CMK (cell line): ENCODE data around the gene TMEM242.
"Not testable (repeated sequence)": the region's sequence is repeated elsewhere in the genome, so short reads cannot be mapped to it uniquely, and the experiment has no call there.

Experiments used
- DNase-seq: peaks from one replicate; pipeline ENCODE4 v3.0.0-alpha.2; 2010; ENCODE audit warnings: low read depth

Gene TMEM242

DNA sequence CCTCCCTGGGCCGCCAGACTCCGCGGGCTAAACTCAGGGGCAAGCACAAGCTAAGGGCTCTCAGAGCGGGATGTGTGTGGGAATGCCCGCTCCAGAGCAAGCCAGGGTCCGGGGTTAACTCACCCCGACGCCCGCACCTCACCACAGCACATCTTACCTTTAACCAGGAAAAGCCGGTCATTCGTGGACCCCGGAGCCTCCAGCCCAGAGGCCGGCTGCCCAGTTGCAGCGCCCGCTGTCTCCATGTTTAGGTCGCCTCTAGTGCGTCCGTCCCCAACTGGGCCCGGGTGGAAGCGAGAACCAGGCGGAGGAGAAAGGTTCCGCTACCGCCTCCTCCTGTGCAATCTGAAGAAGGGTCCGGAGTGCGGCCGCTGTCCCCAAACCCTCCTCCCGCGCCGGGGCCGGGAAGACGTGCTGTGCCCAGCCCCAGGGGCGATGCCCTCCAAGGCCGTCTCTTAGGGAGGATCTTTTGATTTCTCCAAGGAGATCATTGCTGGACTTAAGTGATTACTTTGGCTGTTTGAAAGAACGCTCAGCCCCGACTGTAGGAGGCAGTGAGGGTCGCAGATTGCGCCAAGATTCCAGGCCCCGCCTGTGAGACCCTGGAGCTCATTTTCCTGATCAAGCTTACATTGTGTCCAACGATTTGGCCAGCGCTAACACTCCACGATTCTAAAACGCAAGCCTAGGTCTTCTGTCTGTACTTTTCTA, at the start of gene TMEM242:
TSS of gene TMEM242 (minus strand) at position 265 of the 711 bp plus-strand sequence. CDS start at position 245, 20 bp downstream.
- DNase-seq, result peak; percentile 73

DNA sequence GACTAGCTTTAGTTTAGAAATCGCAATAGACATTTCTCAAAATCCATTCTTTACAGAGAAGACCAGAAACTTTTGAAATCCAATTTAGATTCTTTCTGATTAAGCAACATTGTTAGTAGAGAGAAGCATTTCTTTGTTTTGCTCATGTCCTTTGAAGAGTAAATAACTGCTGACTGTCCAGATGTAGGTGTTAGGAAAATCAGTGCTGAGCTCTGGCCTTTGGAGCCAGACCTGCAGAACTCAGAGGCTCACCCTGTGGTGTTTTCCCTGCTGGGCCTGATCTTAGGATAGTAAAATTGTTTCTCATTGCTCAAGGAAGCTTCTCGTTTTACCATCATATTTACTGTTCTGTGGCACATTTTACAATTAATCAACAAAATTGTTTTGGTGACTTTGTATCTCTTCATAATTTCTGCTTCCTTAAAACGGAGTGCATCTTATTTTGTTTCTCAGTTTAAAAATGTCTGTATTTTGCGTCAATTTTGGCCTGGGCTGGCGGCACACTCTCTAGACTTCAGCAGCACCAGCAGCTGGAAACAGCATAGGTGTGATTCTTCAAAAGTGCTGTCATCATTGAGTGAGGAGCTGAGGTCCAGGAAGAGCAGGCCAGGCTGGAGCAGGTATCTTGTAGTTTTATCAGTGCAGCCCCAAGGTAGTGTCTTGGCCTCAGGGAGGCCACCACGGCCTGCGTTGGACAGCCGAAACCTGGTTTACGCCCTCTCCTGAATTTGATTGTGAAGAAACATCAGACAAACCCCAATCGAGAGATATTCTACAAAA, 49.4 kb upstream of the TMEM242 start:
- DNase-seq, result no peak

DNA sequence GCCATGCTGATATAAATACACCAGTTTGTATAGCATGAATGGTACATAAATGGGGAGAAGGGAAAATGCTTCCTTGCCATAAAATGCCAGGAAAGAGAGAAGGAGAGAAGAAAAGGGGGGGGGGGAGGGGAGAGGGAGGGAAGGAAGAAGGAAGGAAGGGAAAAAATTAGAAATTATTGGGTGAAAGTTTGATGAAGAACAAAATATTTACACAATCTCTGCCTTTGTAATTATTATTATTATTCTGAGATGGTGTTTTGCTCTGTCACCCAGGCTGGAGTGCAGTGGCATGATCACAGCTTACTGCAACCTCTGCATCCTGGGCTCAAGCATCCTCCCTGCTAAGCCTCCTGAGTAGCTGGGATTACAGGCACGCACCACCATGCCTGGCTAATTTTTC, 47.4 kb upstream of the TMEM242 start:
- DNase-seq, result no peak

DNA sequence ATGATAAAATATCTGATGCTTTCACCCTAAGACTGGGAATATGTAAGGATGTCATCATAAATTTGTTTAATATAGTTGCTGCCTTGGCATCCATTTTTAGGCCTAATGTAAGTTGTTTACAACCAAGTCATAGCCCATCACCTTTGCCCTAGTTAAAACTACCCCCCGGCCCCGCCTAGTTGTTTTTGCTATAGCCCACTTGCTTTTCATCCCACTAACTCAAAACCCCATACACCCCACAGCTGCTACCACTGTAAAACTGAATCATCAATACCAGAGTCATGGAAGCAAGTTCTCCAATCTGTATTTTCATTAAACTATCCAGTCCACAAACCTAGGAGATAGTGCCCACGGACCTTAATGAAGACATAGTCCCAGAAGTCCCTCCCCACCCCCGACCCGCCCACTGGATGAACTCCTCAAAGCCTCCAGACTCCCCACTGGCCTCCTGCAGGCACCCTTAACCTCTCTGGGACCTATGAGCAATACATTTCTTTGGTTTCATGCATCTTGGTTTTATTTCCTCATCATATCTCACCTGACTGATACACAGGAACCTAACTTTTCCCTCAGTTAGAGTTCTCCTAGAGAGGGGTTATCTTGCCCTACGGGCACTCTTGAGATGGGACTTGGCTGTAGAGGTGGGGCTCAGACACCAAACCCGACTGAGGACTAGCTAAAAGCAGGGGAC, 45.2 kb upstream of the TMEM242 start:
- no peak for DNase-seq

DNA sequence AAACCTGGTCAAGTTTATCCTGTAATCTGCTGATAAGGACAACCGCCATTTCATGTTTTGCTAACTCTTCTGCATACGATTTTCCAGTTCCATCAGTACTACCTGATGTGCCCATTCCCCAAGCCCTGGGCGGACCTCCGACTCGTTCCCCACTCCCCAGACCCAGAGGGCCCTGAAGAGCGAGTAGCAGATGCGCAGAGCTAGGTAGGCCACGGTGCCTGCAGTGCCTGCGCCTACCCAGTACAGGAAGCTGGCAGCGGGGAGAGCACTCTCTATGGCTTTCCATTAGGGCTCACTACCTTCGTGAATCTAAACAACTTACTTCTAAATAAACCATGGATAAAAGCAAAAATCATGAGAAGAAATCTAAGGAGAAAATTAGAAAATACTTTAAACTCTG, 43.3 kb upstream of the TMEM242 start:
- DNase-seq, result no peak

DNA sequence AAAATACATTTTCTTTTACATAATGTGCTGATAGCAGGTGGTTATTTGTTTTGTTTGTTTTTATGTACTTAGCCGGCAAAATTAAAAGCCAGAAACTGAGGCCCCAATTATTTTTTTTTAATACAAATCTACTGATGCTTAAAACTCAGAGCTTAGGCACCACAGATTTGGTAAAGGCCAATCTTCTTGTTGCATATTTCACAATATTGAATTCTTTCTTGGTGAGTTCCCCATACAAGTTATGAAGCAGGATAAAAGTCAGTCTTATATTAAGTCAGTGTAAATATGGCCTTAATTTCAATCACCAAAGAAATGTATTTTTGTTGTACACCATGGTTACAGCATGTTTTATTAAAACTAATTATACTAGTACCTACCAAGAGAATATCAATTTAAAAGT, 41.4 kb upstream of the TMEM242 start:
- DNase-seq, result no peak

DNA sequence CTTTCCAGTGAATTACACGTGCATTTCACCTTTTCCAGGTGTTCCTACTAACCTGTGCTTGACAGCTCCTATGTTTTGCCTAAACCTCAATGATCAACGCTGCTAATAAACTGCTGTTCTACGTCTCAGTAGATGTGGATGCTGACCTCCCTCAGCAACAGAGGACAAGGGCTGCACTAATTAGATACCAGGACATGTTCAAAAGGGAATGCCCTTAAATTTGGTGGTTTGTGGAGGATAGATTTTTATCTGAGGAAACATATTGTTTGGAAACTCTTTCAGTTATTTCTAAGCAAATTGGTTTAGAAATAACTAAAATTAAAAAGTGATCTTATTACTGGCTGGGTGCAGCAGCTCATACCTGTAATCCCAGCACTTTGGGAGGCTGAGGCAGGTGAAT, 38.6 kb upstream of the TMEM242 start:
- DNase-seq, result no peak

DNA sequence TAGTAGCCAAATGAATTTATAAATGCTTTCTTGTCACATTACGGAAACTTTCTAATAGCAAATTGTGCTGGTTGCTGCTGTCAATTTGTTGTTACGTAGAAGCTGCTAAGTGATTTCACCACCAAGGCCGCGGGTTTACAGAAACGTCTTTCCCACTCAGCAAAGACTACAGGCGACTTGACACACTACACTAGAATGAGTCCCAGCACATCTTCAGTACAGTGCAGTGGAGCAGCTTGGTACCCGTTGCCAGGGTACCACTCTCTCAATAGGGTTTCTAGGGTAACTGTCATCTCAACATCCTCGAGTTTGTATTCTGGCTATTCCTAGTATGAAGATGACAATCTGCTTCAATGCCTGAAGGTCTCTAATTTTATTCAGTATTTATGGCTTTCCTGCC, 35.0 kb upstream of the TMEM242 start:
- DNase-seq, result no peak

DNA sequence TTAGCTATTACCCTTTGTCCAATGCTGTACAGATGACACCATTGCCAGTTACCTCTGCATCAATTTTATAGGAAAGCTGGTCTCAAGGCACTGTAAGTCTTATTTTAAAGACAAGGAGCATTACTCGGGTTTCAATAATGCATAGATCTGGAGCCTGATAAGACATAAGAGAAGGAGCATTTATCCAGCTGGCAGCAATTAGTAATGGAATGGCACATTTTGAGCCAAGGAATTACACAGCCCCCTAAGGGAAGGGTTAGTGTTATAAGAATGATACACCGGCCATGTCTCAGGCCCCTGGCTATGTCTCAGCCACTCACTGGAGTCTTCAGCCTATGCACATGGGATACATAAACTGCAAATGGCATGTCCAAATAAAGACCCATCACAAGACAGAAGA, 23.1 kb upstream of the TMEM242 start:
- no peak for DNase-seq

DNA sequence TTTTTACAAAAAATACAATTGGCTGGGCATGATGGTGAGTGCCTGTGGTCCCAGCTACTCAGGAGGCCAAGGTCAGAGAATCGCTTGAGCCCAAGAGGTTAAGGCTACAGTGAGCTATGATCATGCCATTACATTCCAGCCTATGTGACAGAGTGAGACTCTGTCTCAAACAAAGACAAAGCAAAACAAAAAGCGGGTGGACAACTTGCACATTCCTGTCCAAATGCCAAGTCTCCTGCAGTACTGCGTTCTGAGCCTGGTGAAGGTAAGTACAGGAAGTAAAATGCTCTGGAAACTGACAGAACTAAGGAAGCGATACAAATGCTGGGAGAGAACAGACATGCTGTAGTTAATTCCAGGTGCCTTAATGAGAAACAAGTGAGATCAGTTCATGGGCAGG, 20.4 kb upstream of the TMEM242 start:
- DNase-seq, result no peak

DNA sequence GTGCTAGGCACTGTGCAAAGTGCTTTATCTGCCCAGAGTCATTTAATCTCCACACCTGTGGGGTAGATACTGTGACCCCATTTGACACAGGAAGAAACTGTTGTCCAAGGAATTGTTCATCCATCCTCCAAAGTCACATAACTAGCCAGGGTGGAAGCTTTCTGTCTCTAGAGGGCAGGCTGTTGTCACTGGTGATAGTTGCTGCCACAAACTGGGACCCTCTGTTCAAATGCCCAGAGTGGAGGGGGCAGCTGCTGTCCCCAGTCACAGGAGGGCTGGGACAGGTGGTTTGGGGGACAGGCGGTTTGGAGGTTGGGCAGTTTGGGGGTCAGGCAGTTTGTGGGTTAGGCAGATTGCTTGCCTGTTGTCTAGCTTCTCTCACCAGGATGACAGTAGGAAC, 16.1 kb upstream of the TMEM242 start:
- DNase-seq, result no peak

DNA sequence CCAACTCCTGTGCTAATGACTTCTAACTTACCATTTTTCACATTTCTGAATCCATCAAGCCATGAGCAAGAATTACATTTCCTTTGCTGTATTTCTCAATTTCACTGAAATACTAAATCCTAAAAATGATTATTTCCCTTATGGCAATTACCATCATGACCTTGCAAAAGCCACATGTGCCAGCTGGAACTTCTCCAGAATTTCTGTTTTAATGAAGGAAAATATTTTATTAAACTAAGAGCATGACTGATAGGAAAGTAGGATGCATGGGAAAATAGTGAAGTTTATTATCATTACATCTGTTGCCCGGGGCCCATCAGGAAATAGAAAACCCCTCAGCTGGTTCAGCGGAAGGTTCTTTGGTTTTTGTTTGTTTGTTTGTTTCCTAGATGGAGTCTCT, 14.4 kb upstream of the TMEM242 start:
- no peak for DNase-seq

DNA sequence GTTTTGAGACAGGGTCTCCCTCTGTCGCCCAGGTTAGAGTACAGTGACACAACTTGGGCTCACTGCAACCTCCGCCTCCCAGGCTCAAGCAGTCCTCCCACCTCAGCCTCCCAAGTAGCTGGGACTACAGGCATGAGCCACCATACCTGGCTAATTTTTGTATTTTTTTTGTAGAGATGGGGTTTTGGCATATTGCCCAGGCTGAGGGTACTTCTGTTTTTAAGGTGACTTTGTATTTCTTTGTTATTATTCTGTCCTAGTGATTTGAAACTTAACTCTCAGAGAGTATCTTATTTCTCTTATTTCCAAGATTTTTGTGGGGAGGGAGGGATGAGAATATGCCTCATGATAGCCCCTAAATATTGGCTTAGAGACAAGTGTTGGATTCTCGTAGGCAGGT, 14.0 kb upstream of the TMEM242 start:
- DNase-seq, result not testable (repeated sequence)

DNA sequence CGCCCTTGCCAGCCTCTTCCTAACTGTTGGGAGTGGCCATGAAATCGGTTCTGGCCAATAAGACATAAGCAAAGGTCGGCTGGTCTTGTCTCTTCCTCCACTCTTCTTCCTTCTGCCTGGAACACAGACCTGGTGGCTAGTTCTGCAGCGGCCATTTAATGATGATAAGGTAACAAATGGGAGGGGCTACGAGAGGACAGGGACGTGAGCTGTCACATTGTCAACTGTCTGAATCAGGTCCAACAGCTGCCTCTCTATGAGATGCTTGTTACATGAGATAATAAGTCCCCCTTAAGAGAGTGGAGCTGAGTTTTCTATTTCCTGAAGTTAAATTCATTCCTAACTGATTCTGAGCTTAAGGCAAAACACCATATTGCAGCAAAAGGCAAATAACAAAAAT, 12.5 kb upstream of the TMEM242 start:
- DNase-seq, result no peak

DNA sequence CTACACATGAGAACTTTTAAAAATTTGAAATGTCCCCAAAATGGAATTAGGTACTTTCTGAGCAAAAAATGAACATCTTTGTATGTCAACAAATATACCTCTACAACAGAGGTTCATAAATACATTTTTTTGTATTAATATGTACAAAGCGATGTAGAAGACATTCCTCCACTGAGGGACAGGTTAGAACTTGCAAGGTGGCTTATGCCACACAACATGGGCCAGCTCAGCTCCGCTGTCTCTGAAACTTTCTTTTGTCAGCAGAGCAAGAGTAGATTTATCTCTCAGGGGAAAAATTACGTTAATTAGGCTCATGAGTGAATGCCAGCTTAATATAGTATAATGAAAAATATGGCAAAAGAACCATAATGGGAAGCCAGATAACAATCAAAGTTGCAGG, 10.6 kb upstream of the TMEM242 start:
- no peak for DNase-seq

DNA sequence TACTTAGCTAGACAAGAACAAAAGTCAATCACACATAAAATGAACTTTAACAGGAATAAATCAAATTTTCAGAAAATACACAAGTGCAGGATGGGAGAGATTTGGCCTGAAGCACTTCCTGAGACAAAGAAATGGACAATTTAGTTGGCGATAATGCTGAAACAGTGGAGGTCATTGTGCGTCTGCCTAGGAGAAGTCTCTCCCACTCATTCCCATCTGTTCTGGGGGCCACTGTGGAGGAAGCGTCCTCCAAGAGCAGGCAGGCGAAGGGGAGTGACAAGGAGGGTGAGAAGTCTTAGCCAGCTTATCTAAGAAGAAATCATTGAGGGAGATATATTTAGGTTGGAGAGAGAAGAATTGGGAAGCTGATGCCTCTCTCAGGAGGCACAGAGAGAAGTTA, 10.2 kb upstream of the TMEM242 start:
- DNase-seq, result no peak

DNA sequence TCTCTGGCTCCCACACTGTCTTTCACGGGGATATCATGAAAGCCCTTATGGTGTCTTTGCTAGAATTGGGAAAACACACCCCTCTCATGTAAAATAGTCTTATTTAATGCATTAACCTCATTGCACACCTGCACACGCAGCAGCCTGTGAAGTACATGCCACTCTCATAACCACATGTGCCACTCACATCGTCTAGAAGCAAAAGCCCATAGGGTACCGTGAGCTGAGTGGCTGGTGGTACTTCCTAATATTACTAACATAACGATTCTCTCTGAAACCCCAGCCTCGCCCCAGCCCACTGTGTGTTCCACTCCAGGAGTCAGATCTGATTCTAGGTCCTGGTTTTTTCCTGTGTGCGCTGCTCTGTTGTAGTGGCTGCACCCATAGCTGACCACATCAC, 9.5 kb upstream of the TMEM242 start:
- no peak for DNase-seq

DNA sequence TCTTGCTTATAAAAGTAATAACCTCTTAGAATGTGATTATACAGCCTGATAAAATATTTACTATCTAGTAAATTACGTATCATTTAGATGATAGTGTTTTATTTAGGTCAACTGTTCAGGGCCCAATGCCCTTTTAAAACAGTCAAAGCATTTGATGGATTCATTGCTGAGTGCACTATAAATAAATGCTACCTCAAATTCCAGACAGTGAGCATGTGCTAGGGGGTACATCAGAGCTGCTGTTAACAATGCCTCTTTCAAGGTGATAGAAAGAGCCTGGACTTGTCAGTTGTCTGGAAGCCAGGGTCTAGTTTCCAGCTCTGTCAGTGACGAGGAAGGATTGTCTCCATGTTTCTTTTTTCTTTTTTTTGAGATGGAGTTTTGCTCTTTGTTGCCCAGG, 7.5 kb upstream of the TMEM242 start:
- no peak for DNase-seq

DNA sequence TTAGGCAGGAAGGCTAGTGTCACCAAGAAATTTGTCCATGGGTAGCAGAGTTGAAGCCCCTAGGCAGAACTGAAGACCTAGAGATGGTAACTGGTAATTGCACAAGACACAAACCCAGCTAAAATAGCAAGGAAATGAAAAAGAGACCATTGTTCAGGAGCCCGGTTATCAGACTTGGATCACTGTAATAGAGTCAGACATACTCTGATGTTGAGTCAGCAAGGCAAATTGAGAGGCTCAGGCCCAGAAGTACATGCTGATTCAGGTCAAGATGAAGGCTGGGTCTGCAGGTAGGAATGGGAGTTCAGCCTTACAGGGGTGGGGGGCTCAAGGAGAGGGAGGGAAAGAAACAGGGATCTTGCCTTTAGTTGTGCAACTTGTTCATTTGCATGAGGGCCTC, 6.5 kb upstream of the TMEM242 start:
- no peak for DNase-seq

DNA sequence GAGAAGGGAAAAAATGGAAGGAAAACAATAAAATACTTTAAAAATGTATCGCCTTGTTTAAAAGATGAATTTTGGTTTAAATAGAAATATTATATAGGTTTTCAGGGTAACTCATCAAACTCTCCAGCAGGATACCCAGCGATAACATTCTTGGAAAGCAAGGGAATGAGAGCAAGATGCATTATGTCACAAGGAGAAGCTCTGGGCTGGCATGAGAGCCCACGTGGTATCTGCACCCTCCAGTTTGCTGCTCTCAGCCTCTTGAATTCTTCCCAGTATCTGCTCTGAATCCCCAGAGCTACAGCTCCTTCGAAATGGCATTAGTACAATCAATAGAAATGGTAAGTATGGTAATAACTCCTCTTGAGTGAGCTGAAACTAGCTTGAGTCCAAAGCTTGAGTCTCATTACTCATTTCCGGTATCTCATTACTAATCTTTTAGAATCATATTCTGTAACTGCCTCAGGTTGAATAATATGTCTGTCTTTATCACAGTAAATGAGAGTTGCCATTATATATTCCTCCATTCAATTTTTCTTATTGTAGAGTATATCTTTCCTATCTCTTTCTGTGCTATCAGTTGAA, 4.9 kb upstream of the TMEM242 start:
- no peak for DNase-seq

DNA sequence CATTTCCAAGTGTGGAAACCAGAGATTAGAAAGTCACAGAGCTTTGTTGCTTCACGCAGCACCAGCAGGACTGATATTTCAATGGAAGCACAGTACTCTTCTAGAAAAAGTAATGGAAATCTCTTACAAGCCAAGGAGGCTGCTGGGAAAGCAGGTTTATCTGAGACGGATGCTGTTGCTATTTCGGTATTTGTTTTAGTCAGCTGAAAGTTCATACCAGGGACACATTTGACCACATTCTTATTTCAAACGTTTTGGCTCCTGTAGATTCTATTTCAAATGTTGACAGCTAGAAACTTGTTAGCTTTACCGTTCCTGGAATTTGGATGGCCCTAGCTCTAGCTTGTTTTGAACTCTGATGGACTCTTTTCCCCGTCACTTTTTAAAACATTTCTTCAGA, 3.7 kb upstream of the TMEM242 start:
- DNase-seq, result no peak

DNA sequence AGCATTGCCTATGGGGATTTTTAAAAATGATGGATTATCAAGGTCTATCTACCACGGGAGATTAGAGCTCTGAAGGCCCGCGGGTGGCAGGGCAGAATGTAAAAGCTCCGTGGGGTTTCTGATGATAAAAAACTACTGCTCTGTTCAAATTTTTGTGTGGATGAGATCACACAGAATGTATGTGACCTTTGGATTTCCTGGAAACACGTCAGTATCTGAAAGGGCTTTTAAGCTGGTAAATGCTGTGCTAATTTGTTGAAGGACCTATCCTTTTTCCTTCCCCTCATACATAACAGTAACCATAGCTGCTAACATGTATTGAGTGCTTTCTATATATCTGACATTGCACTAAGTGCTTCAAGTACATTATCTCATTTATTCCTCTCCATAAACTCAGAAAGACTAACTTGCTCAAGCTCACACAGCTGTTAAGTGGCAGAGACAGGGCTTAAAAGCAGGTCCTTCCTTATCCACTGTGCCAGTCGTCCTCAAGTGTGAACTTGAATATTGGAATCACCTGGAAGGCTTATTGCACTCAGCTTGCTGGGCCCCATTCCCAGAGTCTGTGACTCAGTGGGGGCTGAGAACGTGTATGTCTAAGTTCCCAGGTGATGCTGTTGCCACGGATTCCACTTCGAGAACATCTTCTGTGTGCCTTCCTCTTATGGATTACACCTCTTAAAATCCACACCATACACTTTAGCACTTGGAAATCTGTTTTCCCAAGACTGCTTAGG, 1.9 kb upstream of the TMEM242 start:
- DNase-seq, result no peak
